Stomach (tissue), 4 donors: ENCODE results near the gene ZNF438.

Source experiments
- EP300 ChIP-seq: sonication (generic); formaldehyde crosslinking; IDR thresholded peaks from one replicate; pipeline ENCODE4 v1.6.1; 2017; ENCODE audit warnings: antibody characterized with exemption
- POLR2A ChIP-seq, 4 donors: fragments of 450-650 bp; IDR thresholded peaks; one replicate each; pipeline ENCODE4 v1.6.1; 2016; ENCODE audit warnings: antibody characterized with exemption in 4 of 4, control low read depth in 2 of 4, mild to moderate bottlenecking in 1 of 4, moderate library complexity in 1 of 4
- POLR2AphosphoS5 ChIP-seq, 3 donors: sonication (generic); formaldehyde crosslinking; IDR thresholded peaks; one replicate each; pipeline ENCODE4 v1.6.1; 2016; ENCODE audit warnings: antibody characterized with exemption in 3 of 3
- TF ChIP-seq, protein P1 (sequence below), 7 experiments: fragments of 450-650 bp in 4 of 7; fragments of 200-600 bp in 3 of 7; sonication (generic) in 3 of 7; IDR thresholded peaks; one replicate each; pipeline ENCODE4 v1.5.1; 2016 to 2019; ENCODE audit warnings: antibody characterized with exemption in 7 of 7, control low read depth in 2 of 7, mild to moderate bottlenecking in 1 of 7

DNA sequence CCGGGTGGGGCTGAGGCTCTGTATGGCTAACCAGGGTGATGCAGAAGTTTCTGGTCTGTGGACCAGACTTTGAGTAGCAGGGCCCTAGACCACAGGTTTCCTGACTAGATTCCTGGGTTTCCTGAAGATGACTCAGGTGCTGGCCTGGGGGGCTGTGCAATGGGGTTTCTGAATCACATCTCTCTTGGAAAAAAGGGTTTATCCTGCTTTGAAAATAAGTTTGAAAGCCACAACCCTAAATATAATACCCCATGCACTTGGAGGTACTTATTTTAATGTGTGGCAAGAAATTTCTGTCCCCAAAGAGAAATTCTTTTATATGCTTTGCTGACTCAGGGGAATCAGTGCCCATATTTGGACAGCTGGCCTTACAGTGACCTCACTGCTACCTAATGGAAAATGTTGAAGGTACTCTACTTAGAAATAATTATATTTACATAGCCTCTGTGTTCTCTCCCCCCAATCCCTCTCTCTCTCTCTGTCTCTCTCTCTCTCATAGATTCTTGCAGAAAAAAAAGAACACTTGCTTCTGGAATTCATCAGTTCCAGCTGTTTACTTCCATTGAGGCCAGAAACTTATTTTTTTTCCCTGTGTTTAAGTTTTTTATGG, 217.7 kb downstream of the ZNF438 start:
- TF ChIP-seq POLR2AphosphoS5 (IDR thresholded peaks at IDR 0.05) (no peak), POLR2A (IDR thresholded peaks at IDR 0.05) (no peak), EP300 (no peak)
- TF ChIP-seq, protein P1, sequence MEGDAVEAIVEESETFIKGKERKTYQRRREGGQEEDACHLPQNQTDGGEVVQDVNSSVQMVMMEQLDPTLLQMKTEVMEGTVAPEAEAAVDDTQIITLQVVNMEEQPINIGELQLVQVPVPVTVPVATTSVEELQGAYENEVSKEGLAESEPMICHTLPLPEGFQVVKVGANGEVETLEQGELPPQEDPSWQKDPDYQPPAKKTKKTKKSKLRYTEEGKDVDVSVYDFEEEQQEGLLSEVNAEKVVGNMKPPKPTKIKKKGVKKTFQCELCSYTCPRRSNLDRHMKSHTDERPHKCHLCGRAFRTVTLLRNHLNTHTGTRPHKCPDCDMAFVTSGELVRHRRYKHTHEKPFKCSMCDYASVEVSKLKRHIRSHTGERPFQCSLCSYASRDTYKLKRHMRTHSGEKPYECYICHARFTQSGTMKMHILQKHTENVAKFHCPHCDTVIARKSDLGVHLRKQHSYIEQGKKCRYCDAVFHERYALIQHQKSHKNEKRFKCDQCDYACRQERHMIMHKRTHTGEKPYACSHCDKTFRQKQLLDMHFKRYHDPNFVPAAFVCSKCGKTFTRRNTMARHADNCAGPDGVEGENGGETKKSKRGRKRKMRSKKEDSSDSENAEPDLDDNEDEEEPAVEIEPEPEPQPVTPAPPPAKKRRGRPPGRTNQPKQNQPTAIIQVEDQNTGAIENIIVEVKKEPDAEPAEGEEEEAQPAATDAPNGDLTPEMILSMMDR (IDR thresholded peaks at IDR 0.05), result no peak
